H9 (cell line): ENCODE results near the gene REG4. TPM values are rescaled to one million over a fixed set of nuclear protein-coding genes. Genes with fewer than 3 reads are reported as not detected.

Source experiments
- DNase-seq: peaks from one replicate; pipeline ENCODE4 v3.0.0-alpha.2; 2017
- H2AFZ ChIP-seq: one replicate; pipeline ENCODE4 v1.6.1; 2013; ENCODE audit warnings: mild to moderate bottlenecking, low read length, control low read depth, moderate library complexity
- H2AK5ac ChIP-seq: 2 replicates; pipeline ENCODE4 v1.6.1; 2013; ENCODE audit warnings: low read length, control low read depth, mixed read lengths; ENCODE audit not compliant: insufficient read length
- H2BK120ac ChIP-seq: one replicate; pipeline ENCODE4 v1.6.1; 2013; ENCODE audit warnings: low read depth, mild to moderate bottlenecking, low read length, control low read depth, inconsistent platforms; ENCODE audit not compliant: poor library complexity, severe bottlenecking
- H2BK12ac ChIP-seq: 2 replicates; pipeline ENCODE4 v1.6.1; 2013; ENCODE audit warnings: low read length, control low read depth, mixed read lengths, low read depth; ENCODE audit not compliant: insufficient read length
- H2BK15ac ChIP-seq: 2 replicates; pipeline ENCODE4 v1.6.1; 2013; ENCODE audit warnings: low read depth, low read length, control low read depth
- H2BK20ac ChIP-seq: one replicate; pipeline ENCODE4 v1.6.1; 2013; ENCODE audit warnings: low read depth, mild to moderate bottlenecking, low read length, control low read depth, inconsistent platforms; ENCODE audit not compliant: poor library complexity, severe bottlenecking
- H2BK5ac ChIP-seq: 2 replicates; pipeline ENCODE4 v1.6.1; 2013; ENCODE audit warnings: low read length, control low read depth, mixed read lengths; ENCODE audit not compliant: insufficient read length
- H3K14ac ChIP-seq: 2 replicates; pipeline ENCODE4 v1.6.1; 2013; ENCODE audit warnings: low read length, control low read depth; ENCODE audit not compliant: insufficient read depth
- H3K18ac ChIP-seq: 2 replicates; pipeline ENCODE4 v1.6.1; 2013; ENCODE audit warnings: low read depth, mild to moderate bottlenecking, mixed read lengths, low read length, control low read depth; ENCODE audit not compliant: insufficient read length
- H3K23ac ChIP-seq: 2 replicates; pipeline ENCODE4 v1.6.1; 2013; ENCODE audit warnings: low read length, control low read depth, mixed read lengths, low read depth; ENCODE audit not compliant: insufficient read length
- H3K23me2 ChIP-seq: 2 replicates; pipeline ENCODE4 v1.6.1; 2013; ENCODE audit warnings: low read depth, mild to moderate bottlenecking, mixed read lengths, low read length, control low read depth; ENCODE audit not compliant: insufficient read length, poor library complexity, severe bottlenecking
- H3K27ac ChIP-seq: 2 replicates; pipeline ENCODE4 v1.5.1; 2013; ENCODE audit warnings: low read length, control low read depth, mixed read lengths, low read depth; ENCODE audit not compliant: insufficient read length
- H3K27me3 ChIP-seq: 2 replicates; pipeline ENCODE4 v1.6.1; 2013; ENCODE audit warnings: low read length, control low read depth, inconsistent platforms; ENCODE audit not compliant: insufficient read depth
- H3K4ac ChIP-seq: 2 replicates; pipeline ENCODE4 v1.6.1; 2013; ENCODE audit warnings: low read depth, mild to moderate bottlenecking, control low read depth, inconsistent platforms, low read length, moderate library complexity
- H3K4me1 ChIP-seq: 2 replicates; pipeline ENCODE4 v1.6.1; 2013; ENCODE audit warnings: low read length, control low read depth, inconsistent platforms; ENCODE audit not compliant: insufficient read depth
- H3K4me2 ChIP-seq: 2 replicates; pipeline ENCODE4 v1.6.1; 2013; ENCODE audit warnings: low read length, control low read depth, mixed read lengths; ENCODE audit not compliant: insufficient read length, insufficient read depth
- H3K56ac ChIP-seq: 2 replicates; pipeline ENCODE4 v1.6.1; 2013; ENCODE audit warnings: low read depth, mild to moderate bottlenecking, mixed read lengths, low read length, control low read depth; ENCODE audit not compliant: insufficient read length
- H3K79me1 ChIP-seq: 2 replicates; pipeline ENCODE4 v1.6.1; 2013; ENCODE audit warnings: low read depth, mild to moderate bottlenecking, moderate library complexity, low read length, control low read depth, inconsistent platforms; ENCODE audit not compliant: insufficient read depth, poor library complexity, severe bottlenecking
- H3K79me2 ChIP-seq: 2 replicates; pipeline ENCODE4 v1.6.1; 2013; ENCODE audit warnings: low read length, control low read depth, inconsistent platforms; ENCODE audit not compliant: insufficient read depth
- H3K9ac ChIP-seq: 2 replicates; pipeline ENCODE4 v1.6.1; 2013; ENCODE audit warnings: low read length, control low read depth, mixed read lengths; ENCODE audit not compliant: insufficient read length; ENCODE audit errors: extremely low read depth
- H3K9me3 ChIP-seq: one replicate; pipeline ENCODE4 v1.6.1; 2013; ENCODE audit warnings: low read depth, low read length, inconsistent platforms; ENCODE audit not compliant: control insufficient read depth
- H3T11ph ChIP-seq: one replicate; pipeline ENCODE4 v1.6.1; 2013; ENCODE audit warnings: mild to moderate bottlenecking, low read length, control low read depth, inconsistent platforms
- H4K20me1 ChIP-seq: one replicate; pipeline ENCODE4 v1.6.1; 2013; ENCODE audit not compliant: control insufficient read depth, insufficient read length, insufficient read depth
- H4K5ac ChIP-seq: 2 replicates; pipeline ENCODE4 v1.6.1; 2013; ENCODE audit warnings: low read depth, mild to moderate bottlenecking, mixed read lengths, low read length, control low read depth; ENCODE audit not compliant: insufficient read length
- H4K8ac ChIP-seq: replicated peaks from 2 replicates; pipeline ENCODE4 v1.6.1; 2013; ENCODE audit warnings: low read length, control low read depth, mixed read lengths, low read depth; ENCODE audit not compliant: insufficient read length
- H4K91ac ChIP-seq: 2 replicates; pipeline ENCODE4 v1.6.1; 2013; ENCODE audit warnings: low read depth, mild to moderate bottlenecking, moderate library complexity, mixed read lengths, low read length, control low read depth; ENCODE audit not compliant: insufficient read length
- H3K27ac Mint-ChIP-seq, 3 experiments: 2 replicates in 2 of 3; 3 replicates in 1 of 3; pipeline ENCODE4 v1.8.0; 2020 to 2021; ENCODE audit warnings: mixed read lengths in 3 of 3, mild to moderate bottlenecking in 1 of 3, moderate library complexity in 1 of 3
- H3K27me3 Mint-ChIP-seq: 2 replicates; pipeline ENCODE4 v1.8.0; 2021; ENCODE audit warnings: low read depth, mild to moderate bottlenecking, moderate library complexity, mixed read lengths
- H3K36me3 Mint-ChIP-seq, 3 experiments: 2 replicates in 2 of 3; 3 replicates in 1 of 3; pipeline ENCODE4 v1.8.0; 2020 to 2021; ENCODE audit warnings: low read depth in 3 of 3, mixed read lengths in 3 of 3; ENCODE audit not compliant: insufficient read depth in 1 of 3
- H3K4me1 Mint-ChIP-seq, 2 experiments: 2 replicates each; pipeline ENCODE4 v1.8.0; 2020; ENCODE audit warnings: mixed read lengths in 2 of 2
- H3K4me3 Mint-ChIP-seq, 2 experiments: 2 replicates in 1 of 2; 3 replicates in 1 of 2; pipeline ENCODE4 v1.8.0; 2020 to 2021; ENCODE audit warnings: mild to moderate bottlenecking in 2 of 2, mixed read lengths in 2 of 2, moderate library complexity in 1 of 2
- H3K9me3 Mint-ChIP-seq, 2 experiments: 2 replicates in 1 of 2; 3 replicates in 1 of 2; pipeline ENCODE4 v1.8.0; 2020; ENCODE audit warnings: mild to moderate bottlenecking in 2 of 2, mixed read lengths in 2 of 2, moderate library complexity in 1 of 2
- WGBS: extraction: QIAGEN DNeasy Blood & Tissue Kit; methylation state at CpG from one replicate; pipeline ENCODE4 v1.1.7; 2013; ENCODE audit warnings: missing lambda C conversion rate, low lambda C conversion rate, mixed read lengths; ENCODE audit not compliant: insufficient read length; ENCODE audit errors: extremely low coverage; 5-methylcytosine and 5-hydroxymethylcytosine counted together
- total RNA-seq: library from RNA; stranded (reverse); gene quantifications from 2 replicates; pipeline ENCODE4 v1.2.1, GENCODE V29; 2021
- TF ChIP-seq, protein P1 (sequence below): fragments of 200-600 bp; sonication (generic); conservative IDR thresholded peaks from 3 replicates; pipeline ENCODE4 v1.8.0; 2021; ENCODE audit warnings: antibody characterized with exemption, mild to moderate bottlenecking

Gene REG4
- total RNA-seq, 1 experiment from 2014 or later: not detected

DNA sequence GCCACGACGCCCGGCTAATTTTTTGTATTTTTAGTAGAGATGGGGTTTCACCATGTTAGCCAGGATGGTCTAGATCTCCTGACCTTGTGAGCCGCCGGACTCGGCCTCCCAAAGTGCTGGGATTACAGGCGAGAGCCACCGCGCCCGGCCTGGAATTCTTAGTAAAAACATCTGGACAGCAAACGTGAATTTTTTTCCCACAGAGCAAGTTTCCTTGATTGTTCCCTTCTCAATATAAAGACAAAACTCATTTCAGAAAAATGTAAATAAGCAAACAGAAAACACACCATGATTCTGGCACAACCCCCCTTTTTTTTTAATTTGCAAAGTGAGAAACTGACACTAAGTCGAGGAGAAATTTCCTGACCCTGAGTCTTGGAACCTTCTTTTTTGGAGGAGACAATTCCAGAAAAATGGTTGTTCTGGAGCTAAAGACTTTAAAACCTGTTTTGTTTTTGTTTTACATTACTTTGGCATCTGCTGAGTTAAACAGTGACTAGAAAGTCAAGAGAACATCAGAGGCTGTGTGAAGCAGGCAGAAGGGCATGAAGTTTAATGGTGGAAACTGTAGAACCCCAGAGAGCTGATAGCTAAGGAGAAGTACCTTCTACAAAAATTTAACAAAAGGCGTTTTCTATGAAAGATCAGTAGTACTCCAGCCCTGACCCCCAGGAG is 32.2 kb downstream of the REG4 start:
- Histone ChIP-seq H3K79me2 (no peaks in the 10 kb centered on the region), H3K23me2 (no peaks in the 10 kb centered on the region), H4K20me1 (no peaks in the 10 kb centered on the region), H4K8ac (no peak overlapping the region), H4K91ac (no peak overlapping the region), H3K4me2 (no peak overlapping the region), H3K4ac (no peak overlapping the region), H3K56ac (no peak overlapping the region), H3K27me3 (no peaks in the 10 kb centered on the region), H2AK5ac (no peak overlapping the region), H3K9ac (no peak overlapping the region), H2BK5ac (no peak overlapping the region), H2BK120ac (no peak overlapping the region), H2BK12ac (no peak overlapping the region), H3K18ac (no peak overlapping the region), H3K27ac (no peak overlapping the region), H3K23ac (no peak overlapping the region), H3K9me3 (no peaks in the 10 kb centered on the region), H2BK20ac (no peak overlapping the region), H4K5ac (no peak overlapping the region), H3T11ph (no peak overlapping the region), H2AFZ (no peak overlapping the region), H2BK15ac (no peak overlapping the region), H3K79me1 (no peaks in the 10 kb centered on the region), H3K4me1 (no peaks in the 10 kb centered on the region), H3K14ac (no peak overlapping the region)
- H3K36me3 Mint-ChIP-seq: no peaks in the 10 kb centered on the region
- DNase-seq: no peak
- TF ChIP-seq, protein P1, sequence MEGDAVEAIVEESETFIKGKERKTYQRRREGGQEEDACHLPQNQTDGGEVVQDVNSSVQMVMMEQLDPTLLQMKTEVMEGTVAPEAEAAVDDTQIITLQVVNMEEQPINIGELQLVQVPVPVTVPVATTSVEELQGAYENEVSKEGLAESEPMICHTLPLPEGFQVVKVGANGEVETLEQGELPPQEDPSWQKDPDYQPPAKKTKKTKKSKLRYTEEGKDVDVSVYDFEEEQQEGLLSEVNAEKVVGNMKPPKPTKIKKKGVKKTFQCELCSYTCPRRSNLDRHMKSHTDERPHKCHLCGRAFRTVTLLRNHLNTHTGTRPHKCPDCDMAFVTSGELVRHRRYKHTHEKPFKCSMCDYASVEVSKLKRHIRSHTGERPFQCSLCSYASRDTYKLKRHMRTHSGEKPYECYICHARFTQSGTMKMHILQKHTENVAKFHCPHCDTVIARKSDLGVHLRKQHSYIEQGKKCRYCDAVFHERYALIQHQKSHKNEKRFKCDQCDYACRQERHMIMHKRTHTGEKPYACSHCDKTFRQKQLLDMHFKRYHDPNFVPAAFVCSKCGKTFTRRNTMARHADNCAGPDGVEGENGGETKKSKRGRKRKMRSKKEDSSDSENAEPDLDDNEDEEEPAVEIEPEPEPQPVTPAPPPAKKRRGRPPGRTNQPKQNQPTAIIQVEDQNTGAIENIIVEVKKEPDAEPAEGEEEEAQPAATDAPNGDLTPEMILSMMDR: no peak
- H3K27me3 Mint-ChIP-seq: no peaks in the 10 kb centered on the region; the same call in 1 of the 2 replicates
- H3K4me1 Mint-ChIP-seq: peaks cover 2 to 6% of the 10 kb centered on the region in 2 experiments
- WGBS: no CpG with 5 or more reads among the region's 13 CpGs
- H3K27ac Mint-ChIP-seq: no peak overlapping the region
- no peak overlapping the region for H3K4me3 Mint-ChIP-seq
- H3K9me3 Mint-ChIP-seq: no peaks in the 10 kb centered on the region
